PC-9 (cell line): ENCODE measurements around the gene ESAM. TPM values are rescaled to one million over a fixed set of nuclear protein-coding genes. Genes with fewer than 3 reads are reported as not detected.

Experiments used
- BruUV-seq: library from RNA; stranded (reverse); fragments of 400-500 nt; replicated peaks from 2 replicates; lab custom pipeline; 2021; lab: Mats Ljungman, UMichigan
- CTCF ChIA-PET: fragments of 300-600 bp; sonication (Branson Sonifier 250); formaldehyde crosslinking; loops from one replicate; lab custom pipeline; 2022; ENCODE audit warnings: antibody characterized with exemption; lab: Charles Lee
- POLR2A ChIA-PET: fragments of 300-600 bp; sonication (Branson Sonifier 250); formaldehyde crosslinking; loops from one replicate; lab custom pipeline; 2022; ENCODE audit warnings: antibody characterized with exemption; ENCODE audit not compliant: unreplicated experiment; lab: Charles Lee
- DNase-seq, 2 experiments: peaks; one replicate each; pipeline versions ENCODE4 v3.0.0 to v3.0.0-alpha.2; 2015 to 2022; ENCODE audit warnings: mixed read lengths in 1 of 2
- H2AFZ ChIP-seq: fragments of 200-600 bp; sonication (generic); 2 replicates; pipeline ENCODE4 v1.8.1; 2017; ENCODE audit warnings: antibody characterized with exemption
- H3F3A ChIP-seq: fragments of 200-600 bp; sonication (generic); 2 replicates; pipeline ENCODE4 v1.8.1; 2017; ENCODE audit warnings: antibody characterized with exemption, mild to moderate bottlenecking, low read depth; ENCODE audit not compliant: insufficient read depth
- H3K27ac ChIP-seq: fragments of 200-600 bp; sonication (generic); 2 replicates; pipeline ENCODE4 v1.6.1; 2016; ENCODE audit warnings: mixed run types
- H3K27me3 ChIP-seq: fragments of 200-600 bp; sonication (generic); 2 replicates; pipeline ENCODE4 v1.6.1; 2016; ENCODE audit warnings: low read depth, mixed run types; ENCODE audit not compliant: insufficient read depth
- H3K36me3 ChIP-seq: fragments of 200-600 bp; sonication (generic); 2 replicates; pipeline ENCODE4 v1.6.1; 2016; ENCODE audit warnings: low read depth, mixed run types
- H3K4me1 ChIP-seq: fragments of 200-600 bp; sonication (generic); replicated peaks from 2 replicates; pipeline ENCODE4 v1.6.1; 2016; ENCODE audit warnings: mixed run types; ENCODE audit not compliant: insufficient read depth
- H3K4me2 ChIP-seq: fragments of 200-600 bp; sonication (generic); 2 replicates; pipeline ENCODE4 v1.6.1; 2017; ENCODE audit warnings: mixed run types
- H3K4me3 ChIP-seq: fragments of 200-600 bp; sonication (generic); 2 replicates; pipeline ENCODE4 v1.6.1; 2016; ENCODE audit warnings: mixed run types
- H3K79me2 ChIP-seq: fragments of 200-600 bp; sonication (generic); 2 replicates; pipeline ENCODE4 v1.6.1; 2017; ENCODE audit warnings: low read depth, mixed run types
- H3K9me2 ChIP-seq: fragments of 200-600 bp; sonication (generic); 2 replicates; pipeline ENCODE4 v1.8.1; 2017; ENCODE audit warnings: mild to moderate bottlenecking; ENCODE audit not compliant: insufficient read depth
- H3K9me3 ChIP-seq: fragments of 200-600 bp; sonication (generic); 2 replicates; pipeline ENCODE4 v1.8.1; 2016; ENCODE audit warnings: low read depth; ENCODE audit not compliant: insufficient read depth
- H4K20me1 ChIP-seq: fragments of 200-600 bp; sonication (generic); 2 replicates; pipeline ENCODE4 v1.8.1; 2017; ENCODE audit not compliant: insufficient read depth
- CTCF ChIP-seq: fragments of 200-600 bp; sonication (generic); conservative IDR thresholded peaks from 2 replicates; pipeline ENCODE4 v1.6.1; 2017; ENCODE audit warnings: mixed run types, antibody characterized with exemption, mild to moderate bottlenecking, moderate library complexity
- EZH2 ChIP-seq: fragments of 200-600 bp; sonication (generic); IDR thresholded peaks from 2 replicates; pipeline ENCODE4 v1.8.0; 2017; ENCODE audit warnings: antibody characterized with exemption, low read depth
- intact Hi-C: fragments of 100-400 bp; cut with micrococcal nuclease; formaldehyde crosslinking; loops from one replicate; pipeline ENCODE4 v1.10.0; 2022; ENCODE audit not compliant: unreplicated experiment
- total RNA-seq: library from RNA; stranded (reverse); gene quantifications from 2 replicates; pipeline ENCODE4 v1.2.3, GENCODE V29; 2021

ESAM gene
- total RNA-seq, 1 experiment from 2014 or later, result 13.5 TPM

GRCh38 chr11:124728134-124728533 is 34.0 kb downstream of the ESAM start:
- Histone ChIP-seq H3K4me2 (no peak overlapping the region), H3F3A (no peaks in the 10 kb centered on the region), H3K36me3 (no peaks in the 10 kb centered on the region), H4K20me1 (no peaks in the 10 kb centered on the region), H3K79me2 (no peaks in the 10 kb centered on the region), H3K4me3 (no peak overlapping the region), H2AFZ (no peak overlapping the region), H3K9me2 (peaks cover 4% of the 10 kb centered on the region; the same call in 1 of the 2 replicates), H3K27ac (no peak overlapping the region), H3K4me1 (no peaks in the 10 kb centered on the region), H3K27me3 (peaks cover 21% of the 10 kb centered on the region), H3K9me3 (no peaks in the 10 kb centered on the region)
- intact Hi-C loops, result no loop called here
- no peak for TF ChIP-seq CTCF
- TF ChIP-seq EZH2, result no peak
- BruUV-seq, result no TSS peak
- ChIA-PET CTCF (no interaction called here), POLR2A (no interaction called here)
- DNase-seq, result no peak

- no TSS peak for BruUV-seq
- Histone ChIP-seq H4K20me1 (no peaks in the 10 kb centered on the region), H3K27ac (no peak overlapping the region), H3F3A (no peaks in the 10 kb centered on the region), H3K4me3 (no peak overlapping the region), H3K27me3 (peaks cover 27% of the 10 kb centered on the region), H3K4me1 (no peaks in the 10 kb centered on the region), H2AFZ (no peak overlapping the region), H3K36me3 (no peaks in the 10 kb centered on the region), H3K9me3 (no peaks in the 10 kb centered on the region), H3K4me2 (no peak overlapping the region), H3K9me2 (peaks cover 4% of the 10 kb centered on the region; the same call in 1 of the 2 replicates), H3K79me2 (no peaks in the 10 kb centered on the region)
- TF ChIP-seq CTCF, result no peak
- TF ChIP-seq EZH2, result no peak
- POLR2A ChIA-PET, result no interaction called here
- DNase-seq, result no peak
- CTCF ChIA-PET, result no interaction called here
- intact Hi-C loops, result no loop called here
Measured at GRCh38 chr11:124727474-124727873, 34.6 kb downstream of the ESAM start.

- no peaks in the 10 kb centered on the region for H3K36me3 ChIP-seq
- no peaks in the 10 kb centered on the region for H4K20me1 ChIP-seq
- no peak overlapping the region for H2AFZ ChIP-seq
- H3F3A ChIP-seq, result no peaks in the 10 kb centered on the region
- H3K4me2 ChIP-seq, result no peak overlapping the region
- no peaks in the 10 kb centered on the region for H3K9me2 ChIP-seq
- no peaks in the 10 kb centered on the region for H3K79me2 ChIP-seq
- H3K27ac ChIP-seq, result no peak overlapping the region
- H3K4me1 ChIP-seq, result no peaks in the 10 kb centered on the region
- no peak for DNase-seq
- peaks cover 42% of the 10 kb centered on the region for H3K27me3 ChIP-seq
- intact Hi-C loops, result no loop called here
- POLR2A ChIA-PET, result no interaction called here
- TF ChIP-seq EZH2, result no peak
- no peak for TF ChIP-seq CTCF
- no peak overlapping the region for H3K4me3 ChIP-seq
- no peaks in the 10 kb centered on the region for H3K9me3 ChIP-seq
- CTCF ChIA-PET, result no interaction called here
- BruUV-seq, result no TSS peak
Measured at GRCh38 chr11:124725719-124726105, 36.4 kb downstream of the ESAM start.
